HG02852 (cell line): ENCODE data around the gene RBM17.
"Not testable (repeated sequence)": the region's sequence is repeated elsewhere in the genome, so short reads cannot be mapped to it uniquely, and the experiment has no call there.

Experiments used
- ATAC-seq: cut with Tn5 transposase; IDR thresholded peaks from one replicate; pipeline ENCODE4 v1.9.1; 2021; ENCODE audit warnings: mild to moderate bottlenecking, moderate library complexity; ENCODE audit not compliant: unreplicated experiment

Gene RBM17

DNA sequence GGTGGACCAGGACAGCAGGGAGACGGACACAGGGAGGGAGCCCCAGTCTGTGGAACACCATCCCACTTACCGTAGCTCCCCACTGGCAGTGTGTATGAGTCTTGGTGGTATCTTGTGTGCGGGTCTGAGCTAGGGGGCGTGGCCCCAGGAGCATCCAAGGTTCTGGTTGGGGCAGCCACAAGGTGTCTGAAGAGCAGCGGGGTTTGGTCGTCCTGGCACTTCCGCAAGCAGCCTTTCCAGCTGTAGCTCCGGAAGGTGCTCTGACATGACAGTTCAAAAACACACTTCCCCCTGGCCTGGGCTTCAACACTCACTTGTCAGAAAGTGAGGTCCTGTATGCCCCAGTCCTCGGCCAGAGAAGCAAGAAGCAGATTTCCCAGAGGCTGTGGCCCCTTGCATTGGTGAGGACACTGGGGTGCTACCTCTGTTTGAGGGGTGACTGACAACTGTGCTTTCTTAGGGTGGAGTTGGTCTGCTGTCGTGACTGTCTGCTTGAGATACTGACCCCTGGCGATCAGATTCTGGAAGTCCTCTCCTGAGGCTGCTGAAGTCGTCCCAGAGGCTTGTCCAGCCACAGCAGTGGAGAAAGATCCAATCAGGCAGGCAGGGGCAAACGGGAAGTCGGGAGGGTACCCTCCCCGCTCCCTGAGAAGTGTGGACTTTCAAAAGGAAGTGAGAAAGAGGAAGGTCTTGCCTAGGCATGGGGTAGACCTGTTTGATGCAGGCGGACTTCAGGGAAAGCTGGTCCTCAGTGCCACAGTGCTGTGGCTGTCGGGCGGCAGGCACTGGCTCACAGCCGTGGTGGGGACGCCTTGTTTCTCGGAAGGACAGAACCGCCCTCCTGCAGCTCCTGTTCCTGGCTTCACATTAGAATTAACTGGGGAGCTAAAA, 62.5 kb downstream of the RBM17 start:
- ATAC-seq, result peak; percentile 83

DNA sequence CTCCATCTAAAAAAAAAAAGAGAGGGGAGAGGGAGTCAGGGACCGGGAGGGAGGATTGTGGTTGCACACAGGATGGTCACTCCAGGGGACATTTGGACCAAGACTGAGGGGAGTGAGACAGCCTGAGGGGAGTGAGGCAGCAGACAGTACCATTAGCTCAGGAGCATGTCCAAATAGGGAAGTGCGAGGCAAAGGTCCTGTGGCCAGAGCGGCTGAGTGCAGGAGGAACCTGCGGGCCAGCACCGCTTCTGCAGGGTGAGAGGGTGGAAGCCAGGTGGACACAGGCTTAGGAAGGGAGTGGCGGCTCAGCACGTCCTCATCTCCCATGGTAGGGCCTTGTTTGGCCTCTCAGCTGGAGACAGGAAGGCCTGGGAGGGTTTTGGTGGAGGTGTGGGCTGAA, 65.0 kb downstream of the RBM17 start:
- no peak for ATAC-seq

DNA sequence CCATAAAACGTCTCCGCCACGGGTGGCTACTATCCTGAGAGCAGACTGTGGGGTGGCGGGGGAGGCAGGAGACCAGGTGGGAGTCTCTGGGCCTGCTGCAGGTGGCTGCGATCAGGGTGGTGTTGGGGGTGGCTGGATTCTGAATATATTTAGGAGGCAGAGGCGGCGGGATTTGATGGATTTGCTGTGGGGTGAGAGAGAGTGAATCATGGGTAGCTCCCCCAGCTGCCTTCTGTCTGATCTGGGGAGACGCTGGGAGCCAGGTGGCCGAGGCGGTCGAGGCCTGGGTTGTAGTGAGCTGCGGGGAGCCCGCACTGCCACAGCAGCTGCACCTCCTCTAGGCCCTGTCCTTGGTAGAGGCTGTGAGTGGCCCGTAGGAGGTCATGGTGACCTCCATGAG, 65.7 kb downstream of the RBM17 start:
- ATAC-seq, result no peak

DNA sequence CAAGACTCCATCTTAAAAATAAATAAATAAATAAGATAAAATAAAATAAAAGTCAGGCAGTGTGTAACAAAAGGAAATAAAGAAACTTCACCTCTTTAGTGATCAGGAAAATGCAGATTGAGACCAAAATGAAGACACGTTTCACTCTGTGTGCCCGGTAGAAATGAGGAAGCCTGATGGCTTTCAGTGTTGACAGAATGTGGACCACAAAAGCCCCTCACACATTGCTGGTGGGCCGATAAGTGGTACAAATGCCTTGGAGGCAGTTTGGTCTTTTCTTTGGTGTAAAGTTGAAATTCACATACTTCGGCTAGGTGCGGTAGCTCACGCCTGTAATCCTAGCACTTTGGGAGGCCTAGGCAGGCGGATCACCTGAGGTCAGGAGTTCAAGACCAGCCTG, 69.4 kb downstream of the RBM17 start:
- ATAC-seq, result no peak

DNA sequence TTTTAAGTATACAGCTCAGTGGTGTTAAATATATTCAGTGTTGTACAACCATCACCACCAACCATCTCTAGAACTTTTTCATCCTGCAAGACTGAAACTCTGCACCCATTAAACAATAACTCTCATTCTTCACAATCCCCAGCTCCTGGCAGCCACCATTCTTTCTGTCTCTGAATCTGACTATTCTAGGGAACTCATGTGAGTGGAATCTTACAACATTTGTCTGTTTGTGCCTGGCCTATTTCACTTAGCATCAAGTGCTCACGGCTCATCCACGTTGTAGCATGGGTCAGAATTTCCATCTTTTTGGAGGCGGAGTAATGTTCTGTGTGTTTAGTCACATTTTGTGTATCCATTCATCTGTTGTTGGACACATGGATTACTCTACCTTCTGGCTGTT, 73.1 kb downstream of the RBM17 start:
- no peak for ATAC-seq

DNA sequence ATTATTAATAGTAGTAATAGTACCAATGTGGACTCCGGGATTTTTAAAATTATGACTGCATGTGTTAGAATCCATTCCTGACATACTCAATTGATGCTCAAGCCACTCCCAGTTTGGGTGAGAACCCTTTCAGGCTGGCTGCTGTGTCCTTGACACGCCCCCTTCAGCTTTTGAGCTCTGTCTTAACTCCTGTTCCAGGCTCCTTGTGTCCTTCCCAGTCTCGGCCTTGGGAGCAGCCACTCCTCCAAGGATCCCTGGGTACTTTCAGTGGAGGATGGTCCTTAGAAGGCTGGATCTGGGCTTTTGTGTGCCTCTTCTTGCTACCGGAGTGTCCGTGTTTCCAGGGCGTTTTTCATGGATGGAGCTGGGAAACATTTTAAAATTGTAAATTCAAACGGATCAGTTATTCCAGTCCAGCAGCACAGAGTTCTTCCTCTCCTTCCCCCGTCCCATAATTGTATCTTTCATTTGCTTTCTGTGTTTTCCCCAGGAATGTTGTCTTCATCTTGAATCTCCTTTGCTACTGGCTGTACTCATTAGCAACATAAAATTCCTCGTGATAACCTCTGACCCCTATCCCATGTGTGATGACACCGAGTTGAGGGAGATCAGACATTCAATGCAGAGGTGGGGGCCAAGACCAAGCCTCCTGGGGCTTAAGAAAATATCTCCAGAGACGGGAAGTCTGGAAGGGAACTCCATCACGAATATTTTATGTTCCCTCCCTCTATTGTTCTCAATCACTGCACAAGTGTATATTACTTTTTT, 73.9 kb downstream of the RBM17 start:
- ATAC-seq, result no peak

DNA sequence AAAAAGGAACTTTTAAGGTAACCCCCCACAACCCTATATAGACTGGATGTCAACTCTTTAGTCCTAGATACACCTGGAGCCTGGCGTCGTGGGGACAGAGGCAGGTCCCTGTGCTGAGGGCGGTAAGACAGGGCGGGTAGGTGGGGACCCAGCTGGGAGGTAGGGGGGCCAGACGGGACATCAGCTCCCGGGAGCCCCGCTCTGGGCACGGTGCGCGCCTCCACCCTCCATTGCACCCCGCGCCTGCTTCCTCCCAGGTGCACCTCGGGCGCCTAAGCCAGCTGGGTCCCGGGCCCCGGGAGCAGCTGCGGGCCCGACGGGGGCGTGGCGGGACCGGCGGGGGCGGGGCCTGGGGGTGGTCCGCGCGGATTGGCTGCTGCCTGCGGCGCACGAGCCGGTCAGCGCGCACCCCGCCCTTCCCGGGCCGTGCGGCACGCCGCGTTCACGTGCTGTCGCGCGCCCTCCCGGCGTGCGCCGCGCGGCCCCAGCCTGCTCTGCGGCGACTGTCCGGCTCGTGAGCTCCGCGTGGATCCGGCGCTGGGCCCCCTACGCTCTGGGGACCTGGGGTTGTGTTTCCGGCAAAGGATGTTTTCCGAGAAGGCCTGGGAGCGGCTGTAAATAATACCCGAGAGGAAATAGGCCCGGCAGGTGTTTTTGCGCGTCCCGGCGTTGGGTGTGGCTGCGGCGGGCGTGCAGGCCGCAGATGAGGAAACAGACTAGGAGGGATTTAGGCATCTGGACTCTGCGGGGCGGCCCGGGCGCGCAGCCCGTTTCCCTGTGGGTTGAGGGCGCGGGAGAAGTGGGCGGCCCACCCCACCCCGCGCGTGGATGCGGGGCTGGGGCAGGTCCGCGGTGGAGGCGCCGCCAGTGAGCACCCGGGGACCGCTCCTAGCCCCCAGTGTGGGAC, 74.8 kb downstream of the RBM17 start:
- ATAC-seq, result peak; percentile 96

DNA sequence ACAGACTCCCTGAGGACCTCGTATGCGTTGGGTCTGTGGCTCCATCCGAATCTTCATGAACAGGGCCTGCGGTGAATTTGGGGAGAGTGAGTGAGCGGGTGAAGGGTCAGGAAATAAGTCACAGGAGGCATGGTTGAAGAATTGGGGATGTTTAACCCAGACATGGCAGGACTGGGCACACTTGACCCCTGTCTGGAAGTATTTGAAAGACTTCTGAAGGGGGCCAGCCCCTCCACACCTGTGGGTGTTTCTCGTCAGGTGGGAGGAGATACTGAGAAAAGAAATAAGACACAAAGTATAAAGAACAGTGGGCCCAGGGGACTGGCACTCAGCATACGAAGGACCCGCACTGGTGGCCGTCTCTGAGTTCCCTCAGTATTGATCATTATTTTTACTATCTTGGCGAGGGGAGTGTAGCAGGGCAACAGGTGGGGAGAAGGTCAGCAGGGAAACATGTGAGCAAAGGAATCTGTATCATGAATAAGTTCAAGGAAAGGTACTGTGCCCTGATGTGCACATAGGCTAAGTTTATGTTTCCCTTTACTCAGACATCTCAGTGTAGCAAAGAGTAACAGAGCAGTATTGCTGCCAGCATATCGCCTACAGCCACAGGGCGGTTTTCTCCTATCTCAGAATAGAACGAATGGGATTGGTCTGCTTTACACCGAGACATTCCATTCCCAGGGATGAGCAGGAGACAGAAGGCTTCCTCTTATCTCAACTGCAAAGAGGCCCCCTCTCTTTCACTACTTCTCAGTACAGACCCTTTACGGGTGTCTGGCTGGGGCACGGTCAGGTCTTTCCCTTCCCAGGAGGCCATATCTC, 75.6 kb downstream of the RBM17 start:
- ATAC-seq, result no peak

DNA sequence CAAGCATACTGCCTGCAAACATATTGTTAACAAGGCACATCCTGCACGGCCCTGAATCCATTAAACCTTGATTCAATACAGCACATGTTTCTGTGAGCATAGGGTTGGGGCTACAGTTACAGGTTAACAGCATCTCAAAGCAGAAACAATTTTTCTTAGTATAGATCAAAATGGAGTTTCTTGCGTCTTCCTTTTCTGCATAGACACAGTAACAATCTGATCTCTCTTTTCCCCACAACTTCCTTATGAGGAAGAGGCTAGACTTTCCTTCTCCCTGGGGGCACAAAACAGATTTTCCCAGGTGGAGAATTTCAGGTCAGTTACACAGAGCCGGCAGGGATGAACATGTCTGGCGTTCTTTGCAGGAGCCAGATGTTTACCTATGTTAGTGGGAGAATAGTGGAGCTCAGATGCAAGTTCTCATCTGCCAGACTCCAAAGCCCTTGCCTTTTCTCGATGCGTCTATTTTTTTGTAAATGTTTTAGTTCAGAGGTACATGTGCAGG, 76.4 kb downstream of the RBM17 start:
- no peak for ATAC-seq

DNA sequence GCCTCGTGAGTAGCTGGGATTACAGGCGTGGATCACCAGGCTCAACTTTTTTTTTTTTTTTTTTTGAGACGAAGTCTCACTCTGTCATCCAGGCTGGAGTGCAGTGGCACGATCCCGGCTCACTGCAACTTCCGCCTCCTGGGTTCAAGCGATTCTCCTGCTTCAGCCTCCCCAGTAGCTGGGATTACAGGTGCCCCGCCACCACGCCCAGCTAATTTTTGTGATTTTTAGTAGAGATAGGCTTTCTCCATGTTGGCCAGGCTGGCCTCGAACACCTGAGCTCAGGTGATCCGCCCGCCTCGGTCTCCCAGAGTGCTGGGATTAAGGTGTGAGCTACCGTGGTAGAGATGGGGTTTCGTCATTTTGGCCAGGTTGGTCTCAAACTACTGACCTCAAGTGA, 77.1 kb downstream of the RBM17 start:
- ATAC-seq, result not testable (repeated sequence)
